ENCODE measurements around the gene COBLL1.
"Not testable (repeated sequence)": the region's sequence is repeated elsewhere in the genome, so short reads cannot be mapped to it uniquely, and the experiment has no call there.

COBLL1 gene

DNA sequence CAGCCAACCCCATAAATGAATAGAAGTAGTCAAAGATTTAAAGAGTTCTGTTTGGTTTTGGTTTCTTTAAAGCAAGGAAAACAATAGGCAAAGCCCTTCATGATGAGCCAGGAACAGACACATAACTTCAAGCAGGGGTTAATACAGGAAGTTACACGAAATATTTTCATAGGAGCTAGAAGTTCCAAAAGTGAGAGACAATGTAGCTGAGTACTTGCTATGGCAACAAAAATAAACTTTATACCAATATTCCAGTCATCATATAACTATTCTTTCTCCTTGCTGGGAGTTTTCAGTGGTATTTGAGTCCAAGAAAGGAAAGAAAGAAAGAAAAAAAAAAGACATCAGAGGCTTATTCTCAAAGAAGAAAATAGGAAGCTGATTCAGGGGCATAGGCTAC lies 56.2 kb downstream of the COBLL1 start:
- DNase-seq (ENCODE audit: low read depth), result no peak

DNA sequence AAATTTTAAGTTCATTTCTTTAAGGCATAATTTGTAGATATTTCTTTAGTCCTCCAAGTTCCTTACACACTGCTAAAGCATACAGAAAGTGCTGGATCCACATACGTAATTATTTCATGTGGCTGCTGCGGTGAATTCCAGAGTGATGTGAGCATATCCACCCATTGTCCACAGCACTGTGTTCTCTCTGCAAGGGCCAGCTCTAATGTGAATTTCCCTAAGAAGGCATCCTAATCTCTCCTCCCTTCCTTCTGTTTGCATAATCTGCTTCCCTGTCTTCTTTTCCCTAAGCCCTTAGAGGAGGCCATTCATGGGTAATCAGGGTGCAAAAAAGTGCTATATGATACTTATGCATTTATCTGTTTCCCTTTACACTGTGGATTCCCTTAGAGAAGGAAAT lies 57.2 kb downstream of the COBLL1 start:
- DNase-seq (ENCODE audit: low read depth), result no peak

DNA sequence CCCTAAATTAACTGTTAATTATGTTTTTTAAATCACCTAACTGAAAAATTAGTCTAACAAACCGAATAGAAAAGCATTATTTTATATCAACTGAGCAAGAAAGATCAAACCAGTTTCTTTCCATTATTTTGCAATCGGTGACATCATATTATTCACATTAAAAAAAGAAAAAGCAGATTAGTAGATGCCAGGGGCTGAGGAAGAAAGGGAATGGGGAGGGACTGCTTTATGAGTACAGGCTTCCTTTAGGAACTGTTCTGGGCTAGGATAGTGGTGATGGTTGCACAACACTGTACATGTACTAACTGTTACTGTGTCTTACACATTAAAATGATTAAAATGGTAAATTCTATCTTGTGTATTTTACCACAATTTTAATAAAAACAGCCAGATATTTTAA lies 59.3 kb downstream of the COBLL1 start:
- no peak for DNase-seq (ENCODE audit: low read depth)

DNA sequence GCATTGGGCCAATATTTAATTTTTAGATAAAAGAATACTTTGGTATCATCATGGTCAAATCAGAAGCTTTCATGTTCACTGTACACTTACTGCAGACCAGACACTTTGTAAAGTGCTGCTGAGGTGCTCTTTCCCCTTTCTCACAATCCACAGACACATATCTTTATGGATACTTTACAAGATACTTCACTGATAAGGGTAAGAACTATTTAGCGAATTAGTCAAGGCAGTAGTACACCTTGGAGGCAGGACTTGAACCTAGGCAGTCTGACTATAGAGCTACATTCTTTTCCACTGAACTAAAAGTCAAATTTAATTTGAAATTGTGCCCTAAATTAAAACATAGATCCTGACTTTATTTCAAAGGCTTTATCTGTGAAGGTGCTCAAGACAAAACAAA lies 60.2 kb downstream of the COBLL1 start:
- DNase-seq (ENCODE audit: low read depth), result no peak

DNA sequence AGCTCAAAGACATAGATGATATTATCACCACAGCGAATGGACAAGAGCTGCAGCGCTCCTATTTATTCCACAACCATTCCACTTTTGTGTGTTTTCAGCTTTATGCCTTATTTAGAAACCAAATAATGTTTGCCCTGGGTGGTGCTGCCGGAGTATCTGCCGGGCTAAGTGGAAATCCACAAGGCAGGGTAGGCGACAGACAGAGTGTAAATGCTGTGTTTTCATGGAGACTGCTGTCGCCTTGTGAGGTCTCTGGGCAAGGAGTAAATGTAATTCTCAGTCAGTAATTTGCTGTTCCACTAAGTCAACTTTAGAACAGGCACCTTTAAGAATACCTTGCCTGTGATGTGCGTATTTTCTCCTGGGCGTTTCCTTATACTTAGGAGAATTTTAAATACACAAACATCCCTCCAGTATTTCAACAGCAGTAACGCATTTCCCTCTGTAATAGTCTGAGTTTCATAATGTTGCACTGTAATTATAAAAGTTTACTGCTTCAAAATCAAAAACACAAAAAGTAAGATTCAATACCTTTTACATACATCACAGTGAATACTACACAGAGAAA lies 60.9 kb downstream of the COBLL1 start:
- DNase-seq (ENCODE audit: low read depth), result no peak

DNA sequence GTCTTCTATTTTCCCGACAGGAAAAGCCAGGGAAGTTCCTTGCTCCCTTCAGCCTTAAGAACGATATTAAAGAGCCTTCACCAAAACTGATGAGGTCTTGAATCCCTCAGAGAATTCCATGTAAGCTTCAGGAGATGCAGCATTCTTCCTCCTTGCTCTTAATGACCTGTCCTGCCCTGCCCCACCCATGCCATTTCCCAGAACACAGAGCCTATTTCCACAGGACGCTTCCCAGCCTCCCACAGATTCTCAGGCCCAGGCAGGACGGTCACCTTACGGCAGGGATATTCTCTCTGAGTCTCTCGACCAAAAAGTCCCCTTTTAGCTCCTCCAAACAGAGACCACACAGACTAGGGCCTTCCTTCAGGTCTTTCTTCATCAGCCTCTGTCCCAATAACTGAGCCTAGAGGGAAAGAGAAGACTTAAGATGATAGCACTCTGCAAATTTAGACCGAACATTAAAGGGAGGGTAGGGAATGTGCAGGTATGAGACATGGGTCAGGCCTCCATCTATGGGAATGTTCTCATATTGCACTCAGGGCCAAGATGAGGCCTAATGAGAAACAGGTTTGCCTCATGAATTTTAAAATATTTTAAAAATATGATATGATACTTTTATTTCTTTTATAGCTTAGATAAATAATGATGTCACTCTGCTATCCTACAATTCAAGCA lies 62.1 kb downstream of the COBLL1 start:
- no peak for DNase-seq (ENCODE audit: low read depth)

DNA sequence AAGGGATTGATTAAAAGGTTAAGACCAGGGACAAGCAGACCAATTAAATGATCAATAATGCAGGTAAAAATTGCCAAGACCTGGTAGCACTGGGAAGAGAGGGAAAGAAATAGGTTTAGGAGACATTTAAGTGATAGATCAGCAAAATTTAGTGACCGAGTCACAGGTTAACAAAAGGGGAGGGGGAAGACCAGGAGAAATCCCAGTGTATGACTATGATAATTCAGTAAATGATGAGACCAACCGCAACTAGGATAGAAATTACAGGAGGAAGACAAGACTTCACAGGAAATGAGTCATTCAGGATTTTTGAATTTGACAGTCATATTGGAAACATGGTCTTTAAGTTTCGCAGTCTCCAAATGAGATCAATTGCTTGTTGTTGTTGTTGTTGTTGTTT lies 62.9 kb downstream of the COBLL1 start:
- no peak for DNase-seq (ENCODE audit: low read depth)

DNA sequence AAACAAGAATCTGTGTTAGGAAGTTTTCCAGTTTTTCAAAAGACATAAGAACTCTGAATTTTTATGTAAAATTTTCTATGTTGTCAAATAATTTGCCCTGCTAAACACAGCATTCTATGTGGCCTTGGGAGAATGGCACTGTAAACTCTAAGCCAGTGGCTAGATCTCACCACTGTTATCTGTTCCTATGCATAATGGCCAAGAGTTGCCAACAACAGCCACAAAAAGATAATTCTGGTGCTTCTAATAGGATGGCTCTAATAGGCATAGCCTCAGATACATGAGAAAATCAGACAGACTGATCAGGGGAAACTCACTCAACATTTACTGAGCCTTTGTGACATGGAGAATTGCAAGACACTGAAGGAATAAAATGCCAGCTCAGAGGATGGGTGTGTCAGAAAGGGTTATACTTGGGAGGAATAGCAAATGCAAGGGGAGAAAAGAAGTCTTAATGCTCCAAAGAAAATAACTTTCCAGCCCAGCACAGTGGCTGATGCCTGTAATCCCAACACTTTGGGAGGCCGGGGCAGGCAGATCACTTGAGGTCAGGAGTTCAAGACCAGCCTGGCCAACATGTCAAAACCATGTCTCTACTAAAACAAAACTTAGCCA lies 63.7 kb downstream of the COBLL1 start:
- no peak for DNase-seq (ENCODE audit: low read depth)

DNA sequence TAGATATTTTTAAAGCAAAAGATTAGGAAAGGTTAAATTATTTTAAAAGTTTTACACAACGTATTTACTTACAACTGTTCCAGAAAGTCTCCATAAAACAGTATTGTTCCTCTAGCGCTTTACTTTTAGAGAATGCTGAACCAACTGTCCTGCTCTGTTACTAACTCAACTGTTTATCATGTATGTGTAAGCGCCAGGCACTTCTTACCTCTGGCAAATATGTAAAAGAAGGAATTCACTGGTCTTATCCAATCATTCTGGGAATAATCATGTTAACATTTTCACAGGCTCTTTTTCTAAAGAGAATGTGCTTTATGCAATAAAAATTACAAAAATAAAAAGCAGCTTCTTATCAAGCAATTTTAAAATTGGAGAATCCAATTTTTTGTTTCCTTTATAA lies 68.0 kb downstream of the COBLL1 start:
- DNase-seq (ENCODE audit: low read depth), result no peak

DNA sequence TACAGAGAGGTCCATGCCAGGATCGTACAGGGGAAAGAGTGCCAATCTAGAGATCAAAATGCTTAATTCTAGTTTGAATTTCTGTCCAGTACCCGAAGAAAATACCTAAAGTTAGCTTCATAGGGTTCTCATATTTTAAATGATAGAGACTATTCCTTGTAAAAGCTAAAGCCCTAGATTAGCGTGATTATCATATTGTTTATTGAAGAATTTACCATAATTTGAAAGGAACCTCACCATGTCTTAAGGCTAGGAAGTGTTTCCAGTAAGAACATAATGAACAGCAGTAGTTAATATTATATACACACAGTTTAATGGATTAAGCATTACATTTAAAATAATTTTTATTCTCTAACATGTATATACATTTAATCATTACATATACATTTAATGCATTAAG lies 68.5 kb downstream of the COBLL1 start:
- no peak for DNase-seq (ENCODE audit: low read depth)

DNA sequence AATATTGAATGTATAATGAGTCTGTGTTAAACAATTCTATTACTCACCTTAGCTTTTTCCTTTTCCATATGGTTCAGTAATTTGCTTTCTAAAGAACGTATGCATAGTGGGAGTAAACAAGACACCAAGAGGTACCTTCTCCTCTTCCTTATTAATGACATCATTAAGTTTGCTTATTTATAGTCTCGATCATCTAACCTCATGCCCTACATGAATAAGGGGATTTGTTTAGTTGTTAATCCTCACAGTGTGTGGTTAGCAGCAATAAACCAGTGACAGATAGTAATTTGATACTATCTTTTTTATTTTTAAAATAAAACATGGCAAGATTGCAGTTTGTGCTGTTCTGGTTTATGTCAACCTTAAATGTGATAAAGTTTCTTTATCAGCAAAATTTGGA lies 69.7 kb downstream of the COBLL1 start:
- no peak for DNase-seq (ENCODE audit: low read depth)

DNA sequence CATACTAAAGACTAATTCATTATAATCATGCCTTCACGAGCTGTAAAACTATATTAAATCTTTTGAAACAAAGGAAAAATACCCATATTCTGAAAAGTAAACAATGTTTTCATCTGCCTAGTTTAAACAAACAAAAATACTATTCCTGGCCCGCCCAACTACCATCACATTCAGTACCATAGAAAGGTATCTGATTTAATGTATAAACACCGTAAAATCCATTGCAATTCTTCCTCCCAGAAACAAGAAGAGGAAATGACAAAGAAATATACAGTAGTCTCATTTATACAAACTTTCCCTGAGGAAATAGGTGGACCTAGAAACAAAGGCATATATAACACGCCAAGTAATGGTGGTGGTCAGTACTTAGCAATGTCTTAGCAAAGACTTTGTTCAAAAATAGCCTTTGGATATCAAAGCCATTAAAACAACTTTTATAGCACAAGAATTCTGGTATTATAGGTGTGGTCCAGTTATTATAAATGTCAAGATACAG lies 71.2 kb downstream of the COBLL1 start:
- DNase-seq (ENCODE audit: low read depth), result no peak

DNA sequence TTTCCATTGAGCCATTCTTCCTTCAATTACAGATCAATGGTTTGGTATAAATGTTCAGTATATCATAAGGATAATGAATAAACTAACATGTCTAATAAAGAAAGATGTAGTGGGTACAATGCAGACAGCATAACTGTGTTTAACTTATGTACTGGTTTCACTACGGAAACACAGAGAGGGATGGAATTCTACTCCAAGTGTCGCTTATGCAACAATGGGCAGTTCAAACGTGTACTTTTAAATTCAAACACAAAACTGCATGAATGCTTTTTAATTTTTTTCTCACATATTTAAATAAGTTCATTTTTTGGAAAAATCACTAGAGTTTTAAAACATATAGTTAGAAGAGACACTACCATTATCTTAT lies 74.7 kb downstream of the COBLL1 start:
- no peak for DNase-seq (ENCODE audit: low read depth)

DNA sequence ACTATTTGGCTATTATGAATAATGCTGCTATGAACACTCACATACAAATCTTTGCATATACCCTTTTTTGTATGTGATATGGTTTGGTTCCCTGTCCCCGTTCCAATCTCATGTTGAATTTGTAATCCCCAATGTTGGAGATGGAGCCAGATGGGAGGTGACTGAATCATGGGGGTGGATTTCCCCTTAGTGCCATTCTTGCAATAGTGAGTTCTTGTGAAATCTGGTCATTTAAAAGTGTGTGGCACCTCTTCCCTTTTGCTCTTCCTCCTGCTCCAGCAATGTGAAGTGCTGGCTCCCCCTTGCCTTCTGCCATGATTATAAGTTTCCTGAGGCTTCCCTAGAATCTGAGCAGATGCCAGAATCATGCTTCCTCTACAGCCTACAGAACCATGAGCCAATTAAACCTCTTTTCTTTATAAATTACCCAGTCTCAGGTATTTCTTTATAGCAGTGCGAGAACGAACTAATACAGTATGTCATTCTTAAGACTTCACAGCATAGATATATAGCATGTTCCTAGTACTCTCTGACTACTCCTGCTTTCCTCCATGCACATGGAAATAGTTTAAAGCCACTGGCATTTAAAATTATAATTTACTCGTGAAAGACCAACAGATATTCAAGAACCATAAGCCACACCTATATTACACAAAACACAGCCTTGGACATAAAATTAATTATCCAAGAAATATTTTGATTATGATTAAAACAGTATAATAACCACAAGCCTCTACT lies 75.2 kb downstream of the COBLL1 start:
- DNase-seq (ENCODE audit: low read depth), result no peak

DNA sequence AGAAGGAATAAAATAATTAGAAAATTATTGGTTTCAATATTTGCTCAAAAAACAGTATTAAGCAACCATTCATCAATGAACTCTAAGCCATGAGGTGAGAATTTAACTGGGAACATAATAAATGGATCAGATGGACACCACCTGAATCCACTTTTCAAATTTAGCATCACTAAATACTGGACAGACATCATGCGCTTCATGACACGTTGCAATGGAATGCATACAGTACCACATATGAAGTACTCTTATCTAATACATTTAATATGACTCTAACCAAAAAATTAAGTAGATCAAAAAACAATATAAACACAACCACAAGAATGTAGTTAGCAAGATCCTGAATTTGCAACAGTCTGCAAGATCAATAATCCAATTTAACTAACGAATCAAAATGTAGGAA lies 76.6 kb downstream of the COBLL1 start:
- DNase-seq (ENCODE audit: low read depth), result no peak

DNA sequence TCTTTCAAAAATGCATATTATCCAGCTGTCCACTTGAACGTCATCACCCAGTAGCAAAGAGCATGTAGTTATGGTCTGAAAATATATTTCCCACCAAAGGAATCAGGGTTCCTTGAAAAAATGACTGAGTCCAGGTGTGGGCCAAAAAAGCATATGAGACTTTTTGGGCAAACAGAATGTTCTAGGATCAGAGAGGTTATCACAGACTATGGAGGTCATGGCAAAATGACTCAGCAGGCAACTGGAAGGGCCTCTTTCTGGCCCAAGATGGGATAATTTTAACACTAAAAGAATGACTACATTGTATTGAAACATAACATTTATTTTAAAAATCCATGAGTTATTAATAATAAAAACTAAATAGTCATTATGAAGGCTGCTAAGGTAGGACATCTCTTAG lies 77.1 kb downstream of the COBLL1 start:
- no peak for DNase-seq (ENCODE audit: low read depth)

DNA sequence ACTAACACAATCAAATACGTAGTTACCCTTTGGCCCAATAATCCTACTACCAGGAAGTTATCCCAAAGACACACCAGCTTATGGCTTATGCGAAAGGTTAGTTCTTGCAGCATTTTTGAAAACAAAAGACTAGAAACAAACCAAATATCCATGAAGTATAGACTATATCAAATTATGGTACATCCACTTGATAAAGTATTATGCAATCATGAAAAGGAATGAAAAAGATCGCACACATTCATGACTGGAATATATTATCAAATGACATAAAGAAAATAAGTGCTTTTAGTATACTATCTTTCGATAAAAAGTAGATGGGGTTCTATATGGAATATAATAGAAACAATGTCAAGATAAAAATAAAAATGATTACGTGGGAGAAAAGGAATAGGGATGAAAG lies 78.2 kb downstream of the COBLL1 start:
- no peak for DNase-seq (ENCODE audit: low read depth)

DNA sequence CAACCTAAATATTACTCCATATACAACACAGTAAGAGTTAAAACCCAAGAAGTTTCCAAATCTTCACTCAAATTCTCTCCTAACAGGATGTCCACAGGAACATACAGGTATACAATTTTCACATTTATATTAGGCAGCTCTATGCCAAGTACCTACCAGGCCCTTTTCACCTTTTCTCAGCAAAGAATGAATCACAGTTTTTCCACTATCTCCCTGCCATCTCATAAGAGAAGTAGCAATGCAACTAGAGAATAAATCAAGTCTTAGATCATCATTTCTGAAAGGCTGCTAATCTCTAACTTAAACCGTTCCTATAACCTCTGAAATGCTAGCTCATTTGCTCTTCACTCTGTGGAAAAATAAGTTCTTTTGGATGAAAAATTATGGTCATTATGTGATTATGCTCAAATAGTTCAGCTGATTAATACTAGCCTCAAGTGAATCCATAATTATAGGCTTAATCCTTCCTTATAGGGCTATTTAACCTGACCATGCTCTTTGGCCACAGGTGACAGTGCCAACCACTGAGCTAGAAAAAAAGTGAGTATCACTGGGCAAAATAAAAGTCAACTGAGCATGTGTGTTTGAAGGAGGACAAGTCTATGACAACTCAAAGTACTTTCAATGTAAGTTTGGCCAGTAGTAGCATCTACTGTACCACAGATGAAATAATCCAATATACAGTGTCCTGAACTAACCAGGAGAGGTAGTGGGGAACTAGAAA lies 79.7 kb downstream of the COBLL1 start:
- no peak for DNase-seq (ENCODE audit: low read depth)

DNA sequence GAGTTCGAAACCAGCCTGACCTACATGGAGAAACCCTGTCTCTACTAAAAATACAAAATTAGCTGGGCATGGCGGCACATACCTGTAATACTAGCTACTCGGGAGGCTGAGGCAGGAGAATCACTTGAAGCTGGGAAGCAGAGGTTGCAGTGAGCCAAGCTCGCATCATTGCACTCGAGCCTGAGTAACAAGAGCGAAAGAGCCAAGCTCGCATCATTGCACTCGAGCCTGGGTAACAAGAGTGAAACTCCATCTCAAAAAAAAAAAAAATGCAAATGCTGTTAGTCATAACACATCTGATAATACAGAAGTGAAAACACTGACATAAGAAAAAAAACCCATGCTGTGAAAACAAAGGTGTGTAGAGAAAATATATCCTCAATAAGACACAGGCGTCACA lies 80.4 kb downstream of the COBLL1 start:
- not testable (repeated sequence) for DNase-seq (ENCODE audit: low read depth)

DNA sequence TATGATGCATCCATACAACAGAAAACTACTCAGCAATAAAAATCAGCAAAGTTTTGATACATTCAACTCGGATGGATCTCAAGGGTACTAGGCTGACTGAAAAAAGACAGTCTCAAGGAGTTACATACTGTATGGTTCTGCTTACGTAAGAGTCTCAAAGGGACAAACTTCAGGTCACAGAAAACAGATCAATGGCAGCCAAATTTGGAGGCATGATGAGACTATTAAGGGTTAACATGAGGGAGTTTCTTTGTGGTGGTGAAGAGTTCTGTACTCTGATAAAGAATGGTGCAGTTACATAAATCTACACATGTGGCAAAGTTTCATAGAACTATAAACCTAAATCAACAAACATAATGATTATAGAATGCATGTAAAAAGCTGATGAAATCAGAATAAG lies 81.4 kb downstream of the COBLL1 start:
- DNase-seq (ENCODE audit: low read depth), result no peak

DNA sequence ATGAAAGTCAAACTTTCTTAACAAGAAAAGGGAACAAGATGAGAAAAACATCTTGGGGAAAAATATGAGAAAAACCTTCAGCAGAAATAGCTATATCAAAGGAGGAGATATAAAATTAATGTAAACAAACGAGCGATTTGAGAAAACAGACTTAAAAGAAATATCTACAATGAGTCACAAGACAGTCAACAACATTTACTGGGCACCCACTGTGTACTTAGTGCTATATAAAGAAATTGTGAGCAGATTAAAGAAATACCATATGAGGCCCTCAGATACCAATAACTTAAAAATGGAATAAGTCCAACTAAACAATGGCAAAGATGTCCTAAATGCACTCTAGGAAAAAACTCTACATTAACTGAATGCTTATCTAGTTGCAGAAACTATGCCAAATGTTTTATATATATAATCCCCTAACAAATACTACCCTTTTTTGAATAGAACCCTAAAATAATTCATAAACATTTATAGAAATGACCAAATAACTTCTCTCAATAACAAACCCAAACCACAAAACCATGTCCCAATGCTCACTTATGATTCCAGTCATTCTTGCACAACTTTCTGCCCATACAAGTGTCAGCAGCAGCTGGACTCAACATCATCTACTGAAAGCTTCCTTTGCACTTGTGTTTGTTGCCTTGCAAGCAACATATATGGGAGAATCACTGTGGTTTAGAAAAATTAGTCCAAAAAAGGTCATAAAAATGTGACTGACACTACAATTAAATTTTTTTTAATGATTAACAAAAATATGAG lies 83.5 kb downstream of the COBLL1 start:
- no peak for DNase-seq (ENCODE audit: low read depth)

DNA sequence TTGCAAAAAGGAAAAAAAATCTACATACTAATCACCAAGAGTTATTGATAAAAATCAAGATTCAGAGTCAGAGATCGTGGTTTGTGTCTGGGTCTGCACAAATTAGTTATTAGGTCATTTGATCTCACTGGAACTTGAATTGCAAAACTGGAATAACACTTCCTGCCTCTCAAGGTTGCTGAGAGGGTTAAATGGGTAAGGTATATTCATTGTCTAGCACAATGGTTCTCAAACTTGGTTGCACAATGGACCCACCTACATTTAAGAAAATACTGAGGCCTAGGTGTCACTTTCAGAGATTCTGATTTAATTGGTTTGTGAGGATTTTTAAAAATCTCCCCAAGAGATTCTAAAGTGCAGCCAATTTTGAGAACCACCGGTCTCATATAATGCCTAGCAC lies 84.8 kb downstream of the COBLL1 start:
- no peak for DNase-seq (ENCODE audit: low read depth)

Data from activated T-helper 1 cell treated with Interleukin-2 at 50 U/mL for 16 hours (primary cell).